HUES64 (cell line): Measurements from ENCODE around the gene GIMAP2.
"Not testable (repeated sequence)": the region's sequence is repeated elsewhere in the genome, so short reads cannot be mapped to it uniquely, and the experiment has no call there.

ENCODE experiments used
- H3K27ac ChIP-seq: 2 replicates; pipeline ENCODE4 v1.7.0; 2013; ENCODE audit warnings: low read depth, low read length, inconsistent platforms
- H3K27me3 ChIP-seq: 2 replicates; pipeline ENCODE4 v1.6.1; 2013; ENCODE audit warnings: mild to moderate bottlenecking, low read length; ENCODE audit not compliant: insufficient read depth
- H3K36me3 ChIP-seq: 2 replicates; pipeline ENCODE4 v1.6.1; 2013; ENCODE audit warnings: mild to moderate bottlenecking, low read length; ENCODE audit not compliant: insufficient read depth
- H3K4me1 ChIP-seq: 2 replicates; pipeline ENCODE4 v1.6.1; 2013; ENCODE audit warnings: mild to moderate bottlenecking, low read length, moderate library complexity; ENCODE audit not compliant: insufficient read depth
- H3K4me3 ChIP-seq: 2 replicates; pipeline ENCODE4 v1.5.1; 2013; ENCODE audit warnings: mild to moderate bottlenecking, low read length, moderate library complexity
- H3K9ac ChIP-seq: 2 replicates; pipeline ENCODE4 v1.6.1; 2013; ENCODE audit warnings: mild to moderate bottlenecking, low read depth, low read length
- H3K9me3 ChIP-seq: 2 replicates; pipeline ENCODE4 v1.6.1; 2013; ENCODE audit warnings: low read depth, low read length; ENCODE audit not compliant: insufficient read depth
- WGBS: fragments of 150-250, 120-280 bp; methylation state at CpG from one replicate; pipeline ENCODE4 v1.1.7; 2013; ENCODE audit warnings: missing lambda C conversion rate; 5-methylcytosine and 5-hydroxymethylcytosine counted together

Gene GIMAP2

GRCh38 chr7:150678601-150679000 lies 6.9 kb upstream of the GIMAP2 start:
- H3K4me3 ChIP-seq, H3K27ac ChIP-seq, H3K9me3 ChIP-seq, H3K27me3 ChIP-seq, H3K4me1 ChIP-seq, H3K9ac ChIP-seq, H3K36me3 ChIP-seq: not testable (repeated sequence)
- 87% methylated on average over 11 of the region's 11 CpGs for WGBS

GRCh38 chr7:150680364-150680763 lies 5.1 kb upstream of the GIMAP2 start:
- H3K4me1 ChIP-seq, H3K4me3 ChIP-seq, H3K9ac ChIP-seq, H3K27ac ChIP-seq, H3K27me3 ChIP-seq, H3K36me3 ChIP-seq, H3K9me3 ChIP-seq: not testable (repeated sequence)
- no CpG with 5 or more reads among the region's 2 CpGs for WGBS

GRCh38 chr7:150686030-150686631 lies 625 bp downstream of the GIMAP2 start:
- no peaks in the 10 kb centered on the region for H3K36me3 ChIP-seq
- H3K27ac ChIP-seq, result no peak overlapping the region
- no peak overlapping the region for H3K4me3 ChIP-seq
- peaks cover 12% of the 10 kb centered on the region for H3K27me3 ChIP-seq
- WGBS, result 87% methylated on average over 9 of the region's 9 CpGs
- H3K9me3 ChIP-seq, result no peaks in the 10 kb centered on the region
- H3K4me1 ChIP-seq, result peaks cover 6% of the 10 kb centered on the region; the same call in 1 of the 2 replicates
- H3K9ac ChIP-seq, result no peak overlapping the region

GRCh38 chr7:150688630-150689029 lies 3.1 kb downstream of the GIMAP2 start:
- Histone ChIP-seq H3K36me3 (no peaks in the 10 kb centered on the region), H3K4me1 (peaks cover 6% of the 10 kb centered on the region; the same call in 1 of the 2 replicates), H3K9me3 (no peaks in the 10 kb centered on the region), H3K27me3 (peaks cover 13% of the 10 kb centered on the region), H3K27ac (no peak overlapping the region), H3K4me3 (no peak overlapping the region), H3K9ac (no peak overlapping the region)
- 93% methylated on average over 6 of the region's 6 CpGs for WGBS

GRCh38 chr7:150695654-150696053 lies 10.1 kb downstream of the GIMAP2 start:
- Histone ChIP-seq H3K27ac (no peak overlapping the region), H3K4me3 (no peak overlapping the region), H3K27me3 (peaks cover 7% of the 10 kb centered on the region; the same call in 1 of the 2 replicates), H3K9me3 (peaks cover 17% of the 10 kb centered on the region), H3K36me3 (no peaks in the 10 kb centered on the region), H3K4me1 (no peaks in the 10 kb centered on the region), H3K9ac (no peak overlapping the region)
- WGBS, result 67% methylated on average over 2 of the region's 2 CpGs

GRCh38 chr7:150703209-150703608 lies 17.7 kb downstream of the GIMAP2 start:
- H3K9me3 ChIP-seq, result peaks cover 51% of the 10 kb centered on the region
- H3K27me3 ChIP-seq, result no peaks in the 10 kb centered on the region
- H3K9ac ChIP-seq, result no peak overlapping the region
- 91% methylated on average over 1 of the region's 1 CpG for WGBS
- H3K27ac ChIP-seq, result no peak overlapping the region
- no peaks in the 10 kb centered on the region for H3K4me1 ChIP-seq
- no peaks in the 10 kb centered on the region for H3K36me3 ChIP-seq
- H3K4me3 ChIP-seq, result no peak overlapping the region

GRCh38 chr7:150715293-150715692 lies 29.8 kb downstream of the GIMAP2 start:
- no peak overlapping the region for H3K9ac ChIP-seq
- no peaks in the 10 kb centered on the region for H3K9me3 ChIP-seq
- WGBS, result 87% methylated on average over 4 of the region's 4 CpGs
- no peaks in the 10 kb centered on the region for H3K4me1 ChIP-seq
- no peak overlapping the region for H3K27ac ChIP-seq
- H3K27me3 ChIP-seq, result peaks cover 57% of the 10 kb centered on the region
- no peaks in the 10 kb centered on the region for H3K36me3 ChIP-seq
- H3K4me3 ChIP-seq, result no peak overlapping the region

GRCh38 chr7:150715738-150716137 lies 30.2 kb downstream of the GIMAP2 start:
- Histone ChIP-seq H3K27me3 (peaks cover 62% of the 10 kb centered on the region), H3K27ac (no peak overlapping the region), H3K9ac (no peak overlapping the region), H3K36me3 (no peaks in the 10 kb centered on the region), H3K4me3 (no peak overlapping the region), H3K4me1 (no peaks in the 10 kb centered on the region), H3K9me3 (no peaks in the 10 kb centered on the region)
- 73% methylated on average over 3 of the region's 4 CpGs for WGBS

- Histone ChIP-seq H3K4me1 (no peaks in the 10 kb centered on the region), H3K4me3 (no peak within 1 kb of the TSS), H3K27me3 (peaks cover 68% of the 10 kb centered on the region), H3K9ac (no peak within 1 kb of the TSS), H3K36me3 (no peaks in the 10 kb centered on the region), H3K9me3 (no peaks in the 10 kb centered on the region), H3K27ac (no peak within 1 kb of the TSS)
- 80% methylated on average over 5 of the region's 5 CpGs for WGBS
These were observed 30.9 kb downstream of the GIMAP2 start, which contains the start of gene GIMAP1 for GRCh38 chr7:150716368-150716767. Gene GIMAP1, plus strand, starts transcription at chr7:150716613. Its CDS starts 2,435 bp downstream, at chr7:150719048.

GRCh38 chr7:150716939-150717338 lies 31.4 kb downstream of the GIMAP2 start:
- no peak overlapping the region for H3K27ac ChIP-seq
- no peak overlapping the region for H3K4me3 ChIP-seq
- H3K36me3 ChIP-seq, result no peaks in the 10 kb centered on the region
- H3K4me1 ChIP-seq, result no peaks in the 10 kb centered on the region
- H3K27me3 ChIP-seq, result peaks cover 68% of the 10 kb centered on the region
- no peak overlapping the region for H3K9ac ChIP-seq
- 77% methylated on average over 4 of the region's 4 CpGs for WGBS
- no peaks in the 10 kb centered on the region for H3K9me3 ChIP-seq

- H3K27me3 ChIP-seq, result peaks cover 78% of the 10 kb centered on the region
- H3K36me3 ChIP-seq, result no peaks in the 10 kb centered on the region
- H3K27ac ChIP-seq, result no peak overlapping the region
- H3K9me3 ChIP-seq, result no peaks in the 10 kb centered on the region
- no peak overlapping the region for H3K9ac ChIP-seq
- H3K4me1 ChIP-seq, result no peaks in the 10 kb centered on the region
- no peak overlapping the region for H3K4me3 ChIP-seq
- 83% methylated on average over 4 of the region's 4 CpGs for WGBS
These were observed 32.4 kb downstream of the GIMAP2 start for GRCh38 chr7:150717814-150718420.
